GM18858 (cell line): ENCODE results near the gene HSPG2.
"Not testable (repeated sequence)": the region's sequence is repeated elsewhere in the genome, so short reads cannot be mapped to it uniquely, and the experiment has no call there.

ENCODE experiments used
- ATAC-seq: cut with Tn5 transposase; IDR thresholded peaks from one replicate; pipeline ENCODE4 v1.9.1; 2021; ENCODE audit not compliant: unreplicated experiment

HSPG2 gene

DNA sequence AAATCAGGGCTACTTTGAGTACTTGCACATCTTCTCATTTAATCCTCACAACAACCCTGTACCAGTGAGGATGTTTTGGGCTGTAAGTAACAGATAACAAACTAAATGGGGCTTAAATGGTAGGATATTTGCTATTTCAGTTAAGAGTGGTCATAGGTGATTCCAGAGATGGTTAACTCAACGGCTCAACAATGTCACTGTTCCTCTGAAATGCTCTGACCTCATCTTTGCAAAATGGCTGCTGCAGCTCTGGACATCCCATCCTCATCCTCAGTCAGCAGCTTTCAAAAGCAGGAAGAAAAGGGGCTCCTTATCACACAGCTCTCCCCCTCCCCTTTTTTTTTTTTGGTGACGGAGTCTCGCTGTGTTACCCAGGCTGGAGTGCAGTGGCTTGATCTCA is 123.6 kb downstream of the HSPG2 start:
- no peak for ATAC-seq

DNA sequence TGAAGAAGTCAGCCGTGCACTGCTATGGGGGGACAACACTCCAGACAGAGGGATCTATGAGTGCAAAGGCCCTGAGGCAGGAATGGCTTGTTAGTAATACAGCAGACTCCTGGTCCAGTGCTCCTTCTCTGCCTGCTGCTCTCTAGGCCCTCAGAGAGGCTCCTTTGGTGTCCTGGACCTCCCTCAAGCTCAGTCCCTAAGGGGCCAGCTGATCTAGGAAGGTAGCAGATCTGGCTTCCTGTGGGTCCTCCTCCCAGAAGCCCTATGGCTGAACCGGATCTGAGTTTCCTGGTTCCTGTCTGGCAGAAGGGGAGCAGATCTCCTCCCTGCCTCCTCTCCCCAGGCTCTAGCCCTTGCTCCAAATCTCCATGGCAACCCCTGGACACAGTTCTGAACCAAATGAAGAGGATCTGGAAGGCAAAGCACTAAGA is 125.2 kb downstream of the HSPG2 start, which contains the start of gene LDLRAD2:
Gene LDLRAD2, plus strand, starts transcription at position 391 of the 431 bp plus-strand sequence. CDS start 187 bp downstream, outside the sequence.
- no peak for ATAC-seq

DNA sequence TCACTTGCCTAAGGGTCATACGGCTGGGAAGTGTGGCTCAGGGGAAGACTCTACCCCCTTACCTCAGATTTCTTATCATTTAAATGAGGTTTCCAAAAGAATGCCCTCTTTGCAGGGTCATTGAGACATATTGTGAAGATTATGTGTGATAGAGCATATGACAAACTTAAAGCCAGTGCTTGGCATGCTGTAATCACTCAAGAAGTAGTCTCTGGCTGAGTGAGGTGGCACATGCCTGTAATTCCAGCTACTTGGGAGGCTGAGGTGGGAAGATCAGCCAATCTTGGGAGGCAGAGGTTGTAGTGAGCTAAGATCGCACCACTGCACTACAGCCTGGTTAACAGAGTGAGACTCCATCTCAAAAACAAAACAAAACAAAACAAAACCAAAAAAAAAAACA is 132.6 kb downstream of the HSPG2 start:
- ATAC-seq = no peak

DNA sequence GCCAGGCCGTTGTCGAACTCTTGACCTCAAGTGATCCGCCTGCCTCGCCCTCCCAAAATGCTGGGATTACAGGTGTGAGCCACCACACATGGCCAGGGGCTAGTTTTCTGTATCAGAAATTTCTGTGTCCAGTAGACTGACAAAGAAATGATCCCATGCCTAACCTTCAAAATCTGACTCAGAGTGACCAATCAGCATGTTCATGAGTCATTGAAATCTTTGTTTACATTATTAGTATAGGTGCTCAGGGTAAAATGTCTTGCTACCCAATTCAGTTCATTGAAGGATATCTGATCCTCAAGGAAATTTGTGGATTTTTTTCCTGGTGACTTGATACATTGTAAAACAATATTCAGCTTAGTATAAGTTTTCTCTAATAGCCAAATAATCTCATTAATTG is 136.0 kb downstream of the HSPG2 start:
- ATAC-seq = no peak

DNA sequence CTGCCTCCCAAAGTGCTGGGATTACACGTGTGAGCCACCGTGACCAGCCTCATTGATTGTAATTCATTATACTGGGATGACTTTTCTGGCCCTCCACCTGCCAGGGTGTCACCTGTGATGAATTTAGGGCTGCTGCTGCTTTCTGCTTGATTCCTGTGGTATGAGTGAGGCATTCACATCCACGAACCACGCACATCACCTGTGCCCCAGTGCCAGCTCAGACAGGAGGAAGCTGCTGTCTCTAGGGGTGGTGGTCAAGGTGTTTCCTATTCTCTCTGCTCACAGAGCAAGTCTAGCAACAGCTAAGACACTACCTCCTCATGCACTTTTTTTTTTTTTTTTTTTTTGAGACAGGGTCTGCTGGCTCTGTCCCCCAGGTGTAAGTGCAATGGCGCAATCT is 137.4 kb downstream of the HSPG2 start:
- ATAC-seq = no peak

DNA sequence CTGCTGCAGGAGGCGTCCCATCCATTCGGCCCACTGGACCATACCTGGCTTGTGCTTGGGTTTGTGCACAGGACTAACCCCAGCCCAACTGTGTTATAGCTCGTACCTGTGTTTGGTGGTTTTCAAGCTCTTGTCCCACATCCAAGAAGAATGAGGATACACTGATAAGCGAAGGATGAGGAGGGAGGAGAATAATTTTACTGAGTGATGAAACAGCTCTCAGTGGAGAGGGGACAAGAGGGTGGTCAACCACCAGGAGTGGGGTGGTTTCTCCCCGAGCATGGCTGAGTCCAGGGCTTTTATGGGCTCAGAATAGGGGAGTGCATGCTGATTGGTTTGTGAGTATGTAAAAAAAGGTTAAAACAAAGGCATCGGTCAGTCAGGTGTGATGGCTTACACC is 142.0 kb downstream of the HSPG2 start:
- no peak for ATAC-seq

DNA sequence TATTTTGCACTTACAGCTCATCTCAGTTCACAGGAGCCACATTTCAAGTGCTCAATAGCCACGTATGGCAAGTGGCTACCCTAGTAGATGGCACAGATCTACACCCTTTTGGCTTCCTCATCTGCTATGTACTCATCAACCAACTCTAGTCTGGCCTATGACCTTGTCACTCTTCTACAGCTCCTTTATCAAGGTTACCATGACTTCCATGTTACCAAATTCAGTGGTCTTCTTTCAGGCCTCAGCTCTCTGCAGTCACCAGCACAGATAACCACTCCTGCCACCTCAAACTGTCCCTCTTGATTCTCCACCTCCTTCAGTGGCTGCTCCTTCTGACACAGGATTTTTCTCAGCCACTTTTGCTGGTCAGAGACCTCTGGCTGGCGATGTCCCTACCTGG is 142.5 kb downstream of the HSPG2 start:
- ATAC-seq = no peak

DNA sequence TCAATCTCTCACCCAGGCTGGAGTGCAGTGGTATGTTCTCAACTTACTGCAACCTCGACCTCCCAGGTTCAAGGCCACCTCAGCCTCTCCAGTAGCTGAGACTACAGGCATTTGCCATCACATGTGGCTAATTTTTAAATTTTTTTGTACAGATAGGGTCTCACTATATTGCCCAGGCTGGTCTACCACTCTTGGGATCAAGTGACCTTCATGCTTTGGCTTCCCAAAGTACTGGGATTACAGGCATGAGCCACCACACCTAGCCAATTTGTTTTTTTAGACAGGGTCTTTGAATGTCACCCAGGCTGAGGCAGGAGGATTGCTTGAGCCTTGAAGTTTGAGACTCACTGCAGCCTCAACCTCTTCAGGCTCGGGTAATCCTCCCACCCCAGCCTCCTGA is 144.0 kb downstream of the HSPG2 start:
- no peak for ATAC-seq

DNA sequence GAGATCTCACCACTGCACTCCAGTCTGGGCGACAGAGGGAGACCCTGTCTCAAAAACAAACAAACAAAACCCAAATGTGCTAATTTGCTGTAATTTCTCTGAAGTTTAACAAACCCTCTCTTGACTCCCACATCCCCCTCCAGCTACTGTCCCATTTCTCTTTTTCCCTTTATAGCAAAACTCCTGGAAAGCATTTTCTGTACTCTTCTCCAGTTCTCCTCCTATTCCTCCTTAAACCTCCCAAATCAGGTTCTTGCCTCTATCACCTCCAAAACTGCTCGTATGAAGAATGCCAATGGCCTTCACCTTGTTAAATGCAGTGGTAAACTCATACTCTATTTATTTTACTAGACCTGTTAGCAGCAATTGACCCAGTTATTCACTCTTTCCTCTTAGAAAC is 150.5 kb downstream of the HSPG2 start:
- no peak for ATAC-seq

DNA sequence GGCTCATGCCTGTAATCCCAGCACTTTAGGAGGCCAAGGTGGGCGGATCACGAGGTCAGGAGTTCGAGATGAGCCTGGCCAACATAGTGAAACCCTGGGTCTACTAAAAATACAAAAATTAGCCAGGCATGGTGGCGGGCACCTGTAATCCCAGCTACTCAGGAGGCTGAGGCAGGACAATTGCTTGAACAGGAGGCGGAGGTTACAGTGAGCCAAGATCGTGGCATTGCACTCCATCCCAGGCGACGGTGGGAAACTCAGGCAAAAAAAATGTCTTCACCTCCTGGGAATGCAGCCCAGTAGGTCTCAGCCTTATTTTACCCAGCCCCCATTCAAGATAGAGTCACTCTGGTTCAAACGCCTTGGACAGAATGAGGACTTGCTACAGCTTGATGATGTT is 151.3 kb downstream of the HSPG2 start:
- not testable (repeated sequence) for ATAC-seq

DNA sequence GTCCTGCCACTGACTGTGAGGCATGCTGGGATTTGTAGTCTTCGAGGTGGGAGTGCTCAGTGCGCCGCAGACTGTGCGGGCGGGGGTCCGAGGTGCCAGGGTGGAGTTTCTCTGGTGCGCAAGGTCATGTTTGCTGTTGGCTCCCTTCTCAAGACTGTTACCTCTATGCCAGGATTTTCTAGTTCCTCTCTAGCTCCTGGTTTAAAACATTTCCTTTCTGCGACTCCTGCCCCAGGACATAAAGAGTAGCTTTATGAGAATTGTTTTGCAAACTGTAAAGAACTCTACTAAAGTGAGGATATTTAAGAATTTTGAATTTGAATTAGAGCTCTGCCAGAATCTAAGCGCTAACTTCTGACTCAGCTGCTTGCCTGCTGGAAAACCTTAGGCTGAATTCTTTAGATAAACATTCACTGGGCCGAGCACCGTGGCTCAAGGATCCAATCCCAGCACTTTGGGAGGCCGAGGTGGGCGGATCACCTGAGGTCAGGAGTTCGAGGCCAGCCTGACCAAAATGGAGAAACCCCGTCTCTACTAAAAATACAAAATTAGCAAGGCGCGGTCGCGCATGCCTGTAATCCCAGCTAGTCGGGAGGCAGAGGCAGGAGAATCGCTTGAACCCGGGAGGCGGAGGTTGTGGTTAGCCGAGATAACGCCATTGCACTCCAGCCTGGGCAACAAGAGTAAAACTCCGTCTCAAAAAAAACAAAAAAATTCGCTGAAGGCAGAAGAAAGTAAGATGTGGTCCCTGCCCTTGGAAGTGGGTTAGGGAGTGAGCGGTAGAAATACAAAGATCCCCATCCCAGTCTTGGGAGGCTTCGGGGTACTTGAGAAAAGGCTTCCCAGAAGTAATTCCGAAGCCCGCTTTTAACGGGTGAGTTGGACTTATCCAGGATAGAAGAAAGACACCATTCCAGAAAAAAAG is 153.2 kb downstream of the HSPG2 start:
- ATAC-seq = no peak

DNA sequence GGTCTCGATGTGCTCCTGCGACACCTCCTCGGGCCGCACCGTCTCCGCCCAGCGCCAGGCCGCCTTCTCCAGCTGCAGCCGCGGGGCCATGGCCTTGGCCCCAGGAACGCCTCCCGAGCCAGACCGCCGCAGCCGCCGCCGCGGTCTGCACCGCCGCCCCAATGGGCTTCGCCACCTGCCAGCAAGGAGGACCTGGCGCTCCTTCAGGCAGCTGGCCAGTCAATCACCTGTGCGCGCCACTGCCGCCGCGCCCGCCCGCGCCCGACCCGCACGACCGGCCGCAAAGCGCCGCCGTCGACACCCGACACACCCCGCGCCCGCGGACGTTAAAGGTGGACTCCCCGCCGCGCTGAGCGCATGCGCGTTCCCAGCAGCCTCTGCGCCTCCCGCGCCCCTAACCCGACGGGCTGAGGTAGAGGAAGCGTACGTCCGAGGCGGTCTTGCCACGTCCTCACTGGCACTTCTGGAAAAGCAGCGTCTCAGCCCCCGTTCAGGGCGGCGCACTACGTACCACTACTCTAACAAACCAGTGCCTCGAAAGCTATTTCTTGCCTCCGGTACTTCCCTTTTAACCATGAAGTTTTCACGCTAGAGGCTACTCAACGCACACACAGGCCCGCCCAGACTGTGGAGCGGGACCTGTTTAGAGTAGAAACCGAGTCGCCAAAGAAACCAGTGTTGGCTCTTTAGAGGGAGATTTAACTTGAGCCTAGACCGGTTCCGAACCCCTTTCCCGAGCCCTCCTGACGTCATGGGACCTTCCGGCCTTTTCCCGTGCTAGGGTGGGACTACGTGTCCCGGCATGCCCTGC is 154.0 kb downstream of the HSPG2 start, which contains the start of gene USP48:
Gene USP48, minus strand, starts transcription at position 282 of the 811 bp plus-strand sequence. Its CDS starts 192 bp downstream, at position 90.
- ATAC-seq = peak; percentile 32

DNA sequence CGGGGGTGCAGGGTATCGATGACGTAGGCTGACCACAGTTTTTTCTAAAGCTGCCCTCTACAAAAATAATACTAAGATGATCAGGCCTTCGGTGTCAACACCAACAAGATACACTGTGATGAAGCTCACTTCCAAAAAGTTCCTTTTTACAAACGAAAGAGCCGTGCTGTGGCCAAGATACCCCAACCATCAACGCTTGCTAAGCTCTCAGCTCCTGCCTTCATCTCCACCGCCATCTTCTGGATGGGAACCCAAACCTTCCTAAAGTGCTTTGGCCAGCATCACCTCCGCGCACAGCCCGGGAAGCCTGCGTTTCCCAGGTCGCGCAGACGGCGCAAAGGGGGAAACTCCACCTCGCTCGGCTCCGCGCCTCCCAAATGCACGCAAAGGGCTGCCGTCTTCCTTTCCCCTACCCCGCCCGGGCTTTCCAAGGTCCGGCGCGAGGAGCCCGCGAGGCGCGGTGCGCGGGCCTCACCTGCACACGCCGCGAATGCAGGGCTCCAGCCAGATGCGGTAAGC is 154.7 kb downstream of the HSPG2 start:
- ATAC-seq = peak; percentile 10

DNA sequence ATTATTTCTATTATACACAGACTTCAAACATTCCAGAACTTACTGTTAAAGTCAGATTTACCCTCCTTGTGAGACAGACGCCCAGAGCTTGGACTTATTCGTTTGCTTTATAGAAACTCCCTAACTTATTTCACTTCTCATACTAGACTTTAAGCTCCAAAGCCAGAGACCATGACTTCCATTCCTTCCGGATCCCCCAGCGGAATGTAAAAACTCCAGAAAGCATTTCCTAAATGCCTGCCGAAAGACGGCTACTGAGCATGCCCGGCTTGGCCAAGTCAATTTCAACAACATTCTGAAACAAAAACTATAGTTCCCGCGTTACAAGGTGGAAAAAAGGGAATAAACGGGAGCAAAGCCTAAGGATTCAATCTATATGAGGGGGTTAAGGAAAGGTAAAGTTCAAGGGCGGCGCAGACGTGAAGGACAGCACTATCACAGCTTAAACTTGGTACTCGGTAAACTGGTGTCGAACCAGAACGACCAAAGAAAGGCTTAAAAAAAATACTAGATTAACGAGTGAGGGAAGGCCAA is 155.2 kb downstream of the HSPG2 start:
- no peak for ATAC-seq

DNA sequence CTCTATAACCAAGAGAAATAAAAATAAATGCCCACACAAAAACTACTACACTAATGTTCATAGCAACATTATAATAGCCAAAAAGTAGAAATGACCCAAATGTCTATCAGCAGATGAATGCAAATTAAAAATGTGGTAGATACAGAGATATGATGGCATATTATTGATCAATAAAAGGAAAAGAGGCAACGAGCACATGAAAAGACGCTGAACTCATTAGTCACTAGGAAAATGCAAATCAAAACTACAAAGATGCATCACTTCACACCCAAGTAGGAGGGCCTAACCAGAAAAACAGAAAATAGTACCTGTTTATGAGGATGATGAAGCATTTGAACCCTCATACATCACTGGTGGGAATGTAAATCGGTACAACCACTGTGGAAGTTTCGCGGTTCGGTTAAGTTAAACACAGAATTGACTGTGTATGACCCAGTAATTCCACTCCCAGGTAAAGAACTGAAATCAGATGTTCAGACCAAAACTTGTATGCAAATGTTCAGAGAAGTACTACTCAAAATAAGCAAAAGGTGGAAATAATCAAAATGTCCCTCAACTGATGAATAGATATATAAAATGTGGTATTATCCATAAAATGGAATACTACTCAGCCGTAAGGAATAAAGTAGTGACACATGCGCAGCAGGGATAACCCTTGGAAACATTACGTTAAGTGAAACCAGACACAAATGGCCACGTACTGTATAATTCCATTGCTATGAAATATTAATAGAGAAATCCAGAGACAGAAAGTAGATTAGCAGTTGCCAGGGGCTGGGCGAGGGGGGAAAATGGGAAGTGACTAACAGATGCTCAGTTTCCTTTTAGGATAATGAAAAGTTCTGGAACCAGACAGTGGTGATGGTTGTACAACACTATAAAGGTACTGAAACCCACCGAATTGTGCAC is 157.2 kb downstream of the HSPG2 start:
- ATAC-seq = peak; percentile 27

DNA sequence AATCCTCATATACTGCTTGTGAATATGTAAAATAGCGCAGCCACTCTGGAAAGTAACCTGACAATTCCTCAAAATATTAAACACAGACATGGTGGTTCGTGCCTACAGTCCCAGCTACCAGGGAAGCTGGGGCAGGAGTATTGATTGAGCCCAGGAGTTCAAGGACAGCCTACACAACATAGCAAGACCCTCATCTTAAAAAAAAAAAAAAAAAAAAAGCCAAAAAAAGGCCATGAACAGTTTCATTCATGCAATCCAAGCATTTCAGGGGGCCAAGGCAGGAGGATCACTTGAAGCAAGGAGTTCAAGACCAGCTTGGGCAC is 158.7 kb downstream of the HSPG2 start:
- no peak for ATAC-seq

DNA sequence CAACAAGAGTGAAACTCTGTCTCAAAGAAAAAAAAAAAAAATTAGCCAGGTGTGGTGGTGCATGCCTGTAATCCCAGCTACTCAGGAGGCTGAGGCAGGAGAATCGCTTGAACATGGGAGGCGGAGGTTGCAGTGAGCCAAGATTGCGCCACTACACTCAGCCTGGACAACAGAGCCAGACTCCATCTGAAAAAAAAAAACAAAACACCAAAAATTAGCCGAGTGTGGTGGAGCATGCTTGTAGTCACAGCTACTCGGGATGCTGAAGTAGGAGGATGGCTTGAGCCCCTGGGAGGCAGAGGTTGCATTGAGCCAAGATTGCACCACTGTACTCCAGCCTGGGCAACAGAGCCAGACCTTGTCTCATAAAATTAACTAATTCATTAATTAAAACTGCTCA is 160.2 kb downstream of the HSPG2 start:
- not testable (repeated sequence) for ATAC-seq

DNA sequence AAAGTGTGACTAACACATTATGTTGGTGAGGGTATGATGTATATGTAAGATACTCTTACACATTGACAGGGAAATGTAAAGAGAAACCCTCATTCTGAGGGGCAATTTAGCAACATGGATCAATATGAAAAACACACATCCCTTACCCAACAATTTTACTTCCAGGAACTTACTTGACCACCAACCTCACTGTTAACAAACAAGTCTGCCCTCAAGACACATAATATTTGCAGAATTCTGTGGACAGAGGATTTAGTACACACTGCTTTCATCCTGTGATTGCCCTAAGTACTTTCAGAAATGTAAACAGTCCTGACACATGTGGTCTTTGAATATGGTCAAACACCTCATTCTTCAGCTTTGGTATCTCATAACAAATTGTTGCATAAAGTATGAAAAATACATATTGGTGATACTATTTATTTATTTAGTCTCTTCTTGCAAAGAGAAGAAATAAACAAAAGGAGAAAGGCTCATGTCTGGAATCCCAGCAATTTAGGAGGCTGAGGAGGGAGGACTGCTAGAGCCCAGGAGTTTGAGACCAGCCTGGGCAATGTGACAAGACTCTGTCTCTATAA is 161.0 kb downstream of the HSPG2 start:
- ATAC-seq = no peak

DNA sequence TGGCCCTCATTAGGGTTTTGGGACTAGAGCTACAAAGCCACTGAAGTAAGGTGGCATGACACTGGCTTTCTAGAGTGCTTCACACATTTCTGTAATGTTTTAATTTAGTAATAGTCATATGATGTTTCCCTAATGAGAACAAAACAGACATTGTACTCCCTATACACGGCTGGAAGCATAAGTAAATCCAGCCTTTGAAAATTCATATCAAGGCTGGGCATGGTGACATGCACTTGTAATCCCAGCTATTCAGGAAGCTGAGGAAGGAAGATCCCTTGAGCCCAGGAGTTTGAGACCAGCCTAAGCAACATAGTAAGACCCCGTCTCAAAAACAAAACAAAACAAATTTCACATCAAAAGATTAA is 161.6 kb downstream of the HSPG2 start:
- no peak for ATAC-seq
